ENCODE data around the gene SLC7A5.

The SLC7A5 gene

DNA sequence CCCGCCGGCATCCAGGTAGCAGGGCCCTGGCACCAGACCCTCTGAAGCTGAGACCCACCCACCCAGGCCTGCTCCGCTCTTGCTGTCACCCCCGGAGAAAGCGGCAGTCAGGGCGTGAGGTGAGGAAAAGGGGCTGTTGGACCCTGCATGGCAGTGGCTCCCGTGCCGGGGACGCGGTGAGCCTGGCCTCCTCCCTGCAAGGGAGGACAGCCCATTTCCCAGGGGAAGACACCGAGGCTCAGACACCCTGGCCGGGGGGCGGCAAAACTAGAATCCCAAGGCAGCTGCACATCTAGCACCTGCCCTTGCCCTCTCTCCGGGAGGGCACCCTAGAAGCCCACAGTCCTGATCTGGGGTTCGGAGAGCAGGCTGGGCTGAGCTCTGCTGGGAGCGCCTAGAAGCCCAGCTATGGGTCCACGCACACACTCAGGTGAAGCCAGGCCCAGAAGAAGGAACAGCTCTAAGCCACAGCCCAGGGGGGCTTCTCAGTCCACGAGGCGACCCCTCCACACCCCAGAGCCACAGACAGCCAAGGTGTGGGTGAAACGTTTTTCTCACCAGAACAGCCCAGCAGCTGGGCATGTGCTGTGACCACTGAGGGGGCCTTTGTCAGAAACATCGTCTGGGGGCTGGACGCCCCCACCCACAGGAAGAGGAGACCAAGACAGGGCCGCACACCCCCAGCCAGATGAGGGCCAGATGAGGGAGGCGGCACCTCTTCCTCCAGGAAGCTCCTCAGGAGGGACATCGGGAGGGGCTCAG lies 22.4 kb downstream of the SLC7A5 start:
- no peak for DNase-seq (ENCODE audit: low read depth)

DNA sequence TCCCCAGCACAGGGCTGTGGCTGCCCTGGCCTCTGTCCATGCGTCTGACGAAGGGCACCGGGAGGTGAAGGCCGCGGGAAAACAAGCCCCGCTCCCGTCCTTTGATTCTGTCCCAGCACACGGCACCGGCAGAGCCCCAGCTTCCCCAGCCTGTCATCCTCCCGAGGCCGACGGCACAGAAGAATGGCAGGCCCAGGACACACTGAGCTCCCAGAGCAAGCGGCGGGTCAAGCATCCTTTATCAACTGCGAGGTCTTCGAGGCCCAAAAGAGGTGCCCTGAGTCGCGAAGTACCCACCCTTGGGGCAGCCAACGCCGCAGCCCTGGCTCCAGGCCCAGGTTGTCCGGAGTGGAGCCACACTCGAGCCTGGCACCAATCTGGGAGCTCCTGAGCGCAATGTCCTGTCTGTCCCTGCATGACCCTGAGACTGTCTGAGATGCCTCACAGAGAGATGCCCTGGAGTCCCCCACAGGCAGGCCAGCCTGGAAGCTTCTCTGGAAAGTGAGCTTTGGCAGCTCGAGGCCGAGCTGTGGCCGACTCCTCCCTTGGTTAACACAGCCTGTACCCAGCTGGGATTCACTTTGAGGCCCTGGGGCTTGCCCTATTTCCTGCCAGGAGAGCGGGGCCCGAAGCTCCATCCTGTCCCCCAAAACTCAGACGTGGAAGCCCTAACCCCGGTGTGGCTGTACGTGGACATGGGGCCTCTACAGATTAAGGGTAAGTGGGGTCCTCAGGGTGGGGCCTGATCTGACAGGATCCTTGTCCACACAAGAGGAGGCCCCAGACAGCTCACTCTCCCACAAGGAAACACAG lies 23.3 kb downstream of the SLC7A5 start:
- DNase-seq (ENCODE audit: low read depth): no peak

DNA sequence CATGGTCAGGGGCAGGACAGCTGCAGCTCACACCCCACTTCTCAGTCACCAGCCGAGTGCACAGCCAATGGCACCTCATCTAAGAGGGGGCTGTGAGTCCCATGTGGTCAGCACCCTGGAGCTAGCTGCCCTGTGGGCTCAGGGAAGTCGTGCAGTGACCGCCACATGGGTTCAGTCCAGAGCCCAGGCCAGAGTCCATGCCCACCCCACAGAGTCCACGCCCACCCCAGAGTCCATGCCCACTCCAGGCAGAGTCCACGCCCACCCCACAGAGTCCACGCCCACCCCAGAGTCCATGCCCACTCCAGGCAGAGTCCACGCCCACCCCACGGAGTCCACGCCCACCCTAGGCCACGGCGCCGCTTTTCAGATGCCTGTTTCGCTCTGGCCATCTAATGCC lies 24.1 kb downstream of the SLC7A5 start:
- no peak for DNase-seq (ENCODE audit: low read depth)

DNA sequence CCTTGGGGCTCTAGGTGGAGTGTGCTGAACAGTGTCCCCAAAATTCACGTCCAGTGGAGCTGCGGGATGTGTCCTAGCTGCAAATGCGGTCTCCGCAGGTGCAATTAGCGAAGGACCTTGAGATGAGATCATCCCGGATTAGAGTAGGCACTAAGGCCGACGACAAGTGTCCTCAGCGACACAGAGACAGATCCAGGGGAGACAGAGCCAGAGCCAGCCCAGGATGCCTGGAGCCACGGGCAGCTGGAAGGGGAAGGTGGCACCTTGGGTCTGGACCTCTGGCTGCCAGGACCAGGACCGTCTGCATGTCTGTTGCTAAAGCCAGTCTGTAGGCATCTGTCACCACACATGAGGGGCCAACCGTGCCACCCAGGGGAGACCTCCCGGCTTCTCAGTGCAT lies 24.5 kb downstream of the SLC7A5 start:
- no peak for DNase-seq (ENCODE audit: low read depth)

DNA sequence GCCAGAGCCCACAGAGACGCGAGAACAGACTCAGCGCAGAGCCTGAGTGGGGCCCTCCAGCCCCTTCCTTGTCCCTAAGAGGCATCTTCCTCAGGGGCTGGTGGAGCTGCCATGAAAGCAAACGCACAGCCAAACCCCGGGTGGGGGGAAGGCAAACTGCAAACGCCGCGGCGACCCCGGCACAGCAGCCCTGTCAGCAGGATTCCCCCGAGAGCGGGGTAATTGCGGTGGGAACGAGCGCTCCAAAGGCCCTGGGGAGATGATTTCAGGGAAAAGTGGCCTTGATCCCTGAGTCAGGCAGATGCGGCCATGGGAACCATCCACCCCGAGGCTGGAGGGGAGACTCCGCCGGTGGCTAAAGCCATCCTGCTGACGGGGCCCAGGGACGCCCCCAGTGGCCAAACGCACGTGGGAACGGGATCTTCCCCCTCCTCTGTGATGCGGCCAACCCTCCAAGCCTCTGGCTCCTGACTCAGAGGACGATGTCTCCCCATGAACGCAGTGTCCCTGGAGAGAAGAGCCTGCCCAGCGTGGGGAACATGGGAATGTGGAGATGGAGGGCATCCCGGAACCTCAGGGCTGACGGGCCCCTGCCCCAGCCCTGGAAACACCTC lies 25.1 kb downstream of the SLC7A5 start:
- DNase-seq (ENCODE audit: low read depth): no peak

DNA sequence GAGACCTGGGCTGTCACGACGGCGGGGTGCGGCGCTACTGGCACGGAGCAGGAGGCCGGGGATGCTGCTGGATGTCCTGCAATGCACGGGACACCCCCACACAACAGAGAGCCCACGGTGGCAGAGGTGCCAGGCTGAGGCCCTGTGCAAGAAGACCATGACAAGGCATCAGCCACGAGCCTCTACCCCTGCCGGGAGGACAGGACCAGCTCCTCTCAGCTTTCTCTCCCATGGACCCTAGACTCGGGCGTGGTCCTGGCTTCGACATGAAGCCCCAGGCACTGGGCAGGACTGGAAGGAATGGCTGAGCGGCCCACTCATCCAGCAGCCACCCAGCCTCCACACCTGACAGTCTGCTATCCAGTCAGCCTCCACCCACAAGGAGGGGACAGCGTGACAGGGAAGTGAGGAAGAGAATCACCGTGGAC lies 25.6 kb downstream of the SLC7A5 start:
- no peak for DNase-seq (ENCODE audit: low read depth)

DNA sequence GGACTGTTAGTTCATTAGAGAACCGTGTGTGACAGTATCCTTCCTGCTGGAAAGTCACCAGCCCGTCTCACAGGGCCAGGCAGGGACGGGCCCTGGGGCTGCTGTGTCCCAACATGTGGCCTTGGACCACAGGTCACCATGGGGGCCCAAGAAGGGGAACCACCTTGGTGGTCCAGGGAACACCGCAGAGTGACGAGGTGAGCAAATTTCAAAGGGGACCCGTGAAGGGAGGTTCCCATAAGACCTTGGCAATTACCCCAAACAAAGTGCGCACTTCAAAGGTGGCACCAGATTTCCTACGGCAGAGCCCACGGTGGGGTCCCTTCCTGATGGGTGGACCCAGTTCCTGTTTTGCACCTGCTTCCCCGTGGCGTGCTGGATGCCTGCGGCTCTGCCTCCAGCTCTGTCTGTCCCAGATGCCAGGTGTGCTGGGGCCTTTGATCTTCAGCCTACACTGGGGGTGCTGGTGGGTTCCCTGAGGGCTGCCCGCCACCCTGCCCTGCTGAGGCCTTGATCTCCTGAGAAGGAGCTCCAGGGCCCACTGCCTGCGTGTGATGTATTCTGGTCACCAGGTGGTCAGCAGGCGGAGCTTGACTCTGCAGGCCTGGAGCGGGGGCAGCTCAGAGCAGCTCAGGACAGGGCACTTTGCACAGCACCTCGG lies 27.0 kb downstream of the SLC7A5 start:
- DNase-seq (ENCODE audit: low read depth): no peak

DNA sequence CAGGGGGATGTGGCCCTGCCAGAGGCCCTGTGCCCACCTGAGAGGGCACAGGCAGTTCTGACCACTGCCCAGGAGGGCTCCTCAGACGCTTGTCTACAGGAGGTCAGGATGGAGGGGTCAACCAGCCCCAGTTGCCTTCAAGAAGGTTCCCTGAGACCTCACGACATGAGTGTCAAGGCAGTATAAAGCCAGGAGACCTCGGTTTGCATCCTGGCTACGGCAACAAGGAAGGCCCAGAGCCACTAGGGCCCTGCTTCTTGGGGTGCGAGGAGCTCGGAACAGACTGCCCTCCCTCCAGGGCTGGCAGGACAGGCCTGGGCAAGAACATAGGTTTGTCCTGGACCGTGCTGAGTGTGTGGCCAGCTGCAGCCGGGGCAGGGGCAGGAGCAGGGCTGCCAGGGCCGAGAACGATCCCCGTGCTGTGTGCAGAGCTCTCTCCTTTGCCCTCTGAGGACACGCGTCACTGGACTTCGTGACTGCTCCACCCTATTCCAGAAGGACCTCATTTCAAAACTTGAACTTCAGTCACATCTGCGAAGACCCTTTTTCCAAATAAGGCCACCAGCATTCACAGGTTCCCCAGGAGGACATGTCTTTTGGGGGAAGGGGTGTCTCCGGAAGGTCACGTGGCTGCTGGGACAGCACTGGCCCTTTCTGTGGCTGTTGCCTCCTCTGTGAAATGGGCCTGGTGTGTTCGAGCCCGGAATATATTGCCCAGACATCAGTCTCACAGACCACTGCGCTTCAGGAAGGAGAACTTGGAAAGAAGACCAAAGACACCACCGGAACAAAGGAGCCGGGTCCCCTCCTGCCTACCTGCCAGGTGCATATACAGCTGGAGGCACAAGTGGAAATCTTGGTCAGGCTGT lies 27.7 kb downstream of the SLC7A5 start:
- no peak for DNase-seq (ENCODE audit: low read depth)

DNA sequence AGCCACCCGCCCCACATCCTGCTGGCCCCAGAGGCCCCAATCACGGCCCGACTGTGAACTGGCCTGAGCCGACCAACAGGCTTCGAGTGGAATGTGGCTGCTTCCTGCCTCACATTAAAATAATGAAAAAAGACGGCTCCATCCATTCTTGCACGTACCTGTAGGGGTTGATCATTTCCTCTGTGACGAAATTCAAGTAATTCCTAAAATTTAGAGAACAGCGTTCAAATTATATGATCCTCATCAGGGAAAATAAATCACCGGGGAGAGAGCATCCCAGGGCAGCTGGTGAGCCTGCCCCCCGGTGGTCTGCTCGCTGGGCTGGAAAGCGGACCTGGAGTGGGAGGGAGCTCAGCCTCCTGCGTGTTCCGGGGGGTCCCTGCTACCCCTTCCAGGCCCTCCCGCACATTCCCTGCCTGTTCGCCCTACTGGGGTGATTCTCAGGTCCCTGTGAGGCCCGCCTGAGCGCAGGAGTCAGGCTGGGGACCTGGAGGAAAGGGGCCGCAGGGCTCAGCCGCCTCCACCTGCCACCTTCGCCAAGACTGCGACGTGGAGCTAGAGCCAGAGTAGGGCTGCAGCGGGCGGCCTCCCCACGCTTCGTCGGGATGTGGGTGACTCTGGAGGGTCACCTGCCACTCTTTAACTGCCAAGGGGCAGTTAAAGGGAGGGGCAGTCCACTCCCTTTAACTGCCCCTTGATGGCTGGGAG lies 28.9 kb downstream of the SLC7A5 start:
- DNase-seq (ENCODE audit: low read depth): no peak

DNA sequence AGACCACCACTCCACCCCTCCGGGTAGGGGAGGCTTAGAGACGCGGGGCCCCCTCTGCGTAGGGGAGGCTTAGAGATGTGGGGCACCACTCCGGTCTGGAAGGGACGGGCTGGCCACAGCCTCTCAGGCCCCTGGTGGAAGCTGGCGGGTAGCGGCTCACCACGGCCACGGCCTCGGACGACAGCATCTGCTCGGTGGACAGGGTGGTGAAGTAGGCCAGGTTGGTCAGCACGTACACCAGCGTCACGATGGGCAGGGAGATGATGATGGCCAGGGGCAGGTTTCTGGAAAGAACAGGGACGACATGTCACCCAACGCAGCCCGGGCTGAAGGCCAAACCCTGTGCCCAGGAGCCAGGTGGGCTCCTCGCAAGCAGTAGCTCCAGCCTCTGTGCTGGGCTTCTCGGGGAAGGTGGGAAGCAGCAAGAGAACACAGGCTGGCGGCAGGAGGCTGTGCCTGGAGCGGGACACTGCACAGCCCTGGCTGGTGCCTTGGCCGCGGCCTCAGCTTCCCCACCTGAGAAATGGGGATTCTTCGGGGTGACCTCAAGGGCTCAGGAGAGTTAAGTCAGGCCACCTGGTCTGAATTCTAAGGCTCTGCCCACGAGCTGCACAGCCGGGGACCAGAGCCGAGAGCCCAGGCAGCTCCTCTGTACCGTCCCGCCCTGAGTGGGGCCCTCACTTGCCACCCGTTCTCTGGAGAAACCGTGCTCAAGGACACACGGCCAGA lies 29.6 kb downstream of the SLC7A5 start:
- DNase-seq (ENCODE audit: low read depth): no peak

DNA sequence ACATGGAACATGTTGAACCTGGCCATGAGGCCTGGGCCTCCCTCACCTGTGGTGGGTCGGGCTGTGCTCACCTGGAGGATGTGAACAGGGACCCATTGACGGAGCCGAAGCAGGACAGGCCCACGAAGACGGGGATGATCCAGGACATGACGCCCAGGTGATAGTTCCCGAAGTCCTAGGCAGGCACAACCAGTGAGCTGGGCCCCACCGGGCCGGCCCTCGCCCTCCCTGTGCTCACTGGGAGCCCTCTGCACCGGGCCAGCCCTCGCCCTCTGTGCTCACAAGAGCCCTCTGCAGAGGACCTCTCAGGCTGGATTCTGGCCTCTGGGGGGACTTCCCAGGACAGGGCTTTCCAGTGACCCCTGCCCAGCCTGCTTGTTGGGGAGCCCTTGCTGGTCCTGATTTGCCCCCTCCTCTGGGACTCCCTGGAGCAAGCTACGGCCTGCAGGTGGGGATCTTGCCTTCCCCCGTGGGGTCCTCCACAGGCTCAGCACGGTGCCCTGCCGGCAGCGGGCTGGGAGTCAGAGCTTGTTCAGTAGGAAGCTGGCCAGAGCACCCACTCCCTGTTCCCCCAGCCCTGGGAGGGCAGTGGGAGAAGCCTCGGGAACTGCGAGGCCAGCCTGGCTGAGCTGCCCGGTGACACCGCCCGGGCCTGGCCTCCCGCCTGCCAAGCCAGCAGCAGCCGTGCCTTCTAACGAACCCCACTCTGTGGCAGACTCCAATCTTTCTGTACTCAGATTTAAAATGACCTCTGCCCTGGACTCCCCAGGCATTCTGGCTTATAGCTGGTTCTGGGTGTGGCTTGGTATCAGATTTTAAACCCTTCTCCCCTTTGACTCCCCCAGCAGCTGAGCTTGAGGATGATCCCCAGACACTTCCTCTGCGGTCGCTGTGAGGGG lies 30.4 kb downstream of the SLC7A5 start:
- DNase-seq (ENCODE audit: low read depth): no peak

DNA sequence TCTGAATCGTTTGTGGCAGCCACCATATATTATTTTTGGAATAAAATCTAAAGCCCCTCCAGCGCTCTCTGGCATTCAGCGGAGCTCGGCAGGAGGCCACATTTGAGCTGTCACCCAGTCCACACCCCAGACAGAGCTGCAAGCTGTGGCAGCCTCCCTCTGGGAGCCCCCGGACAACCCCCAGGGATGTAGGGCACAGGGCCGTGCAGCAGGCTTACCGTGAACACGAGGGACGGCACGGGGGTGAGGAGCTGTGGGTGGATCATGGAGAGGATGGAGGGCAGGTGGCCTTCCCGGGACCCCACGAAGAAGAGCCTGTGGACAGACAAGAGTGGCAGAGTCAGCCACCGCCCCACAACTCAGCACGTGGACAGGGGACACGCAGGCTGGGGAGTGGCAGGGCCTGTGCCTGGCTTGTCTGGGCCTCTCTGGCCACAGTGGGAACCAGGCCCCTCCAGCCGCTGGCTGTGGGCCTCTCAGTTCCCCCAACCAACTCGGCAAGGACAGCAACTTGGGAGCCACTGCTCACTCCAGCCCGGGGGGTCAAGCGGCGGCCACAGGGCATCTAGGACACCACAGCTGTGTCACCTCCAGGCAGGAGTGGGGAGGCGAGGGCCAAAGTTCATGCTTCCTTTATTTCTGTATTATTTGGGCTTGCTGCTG lies 31.5 kb downstream of the SLC7A5 start:
- DNase-seq (ENCODE audit: low read depth): no peak

DNA sequence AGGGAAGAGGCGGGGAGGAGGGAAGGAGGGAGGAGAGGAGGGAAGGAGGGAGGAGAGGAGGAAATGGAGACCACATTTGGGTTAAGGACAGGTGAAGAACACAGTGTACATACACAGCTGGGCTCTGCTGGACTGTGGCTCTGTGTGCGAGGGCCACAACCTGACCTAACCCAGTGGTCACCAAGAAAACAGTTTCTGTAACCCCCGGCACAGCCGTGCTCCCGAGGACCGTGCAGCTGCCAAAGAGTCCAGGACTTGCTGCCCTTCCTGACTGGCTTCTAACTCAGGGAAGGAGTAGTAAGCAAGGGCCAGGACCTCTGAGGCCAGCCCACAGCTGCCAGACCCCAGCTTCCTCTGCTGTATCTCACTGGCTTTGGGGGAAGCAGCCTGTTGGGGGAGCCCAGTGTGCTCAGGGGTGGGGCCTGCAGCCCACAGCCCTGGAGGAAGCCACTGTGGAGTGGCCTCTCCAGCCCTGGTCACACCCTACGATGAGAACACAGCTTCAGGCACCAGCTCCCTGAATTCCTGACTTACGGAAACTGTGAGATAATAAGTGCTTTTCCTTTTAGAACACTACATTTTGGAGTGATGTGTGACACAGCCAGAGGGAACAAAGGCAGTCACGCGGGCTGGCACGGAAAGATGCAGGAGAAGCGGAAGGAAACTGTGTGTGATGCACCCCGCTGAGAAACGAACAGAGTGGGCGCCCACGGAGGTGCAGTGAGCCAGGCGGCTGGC lies 32.3 kb downstream of the SLC7A5 start:
- peak; percentile 57 for DNase-seq (ENCODE audit: low read depth)

DNA sequence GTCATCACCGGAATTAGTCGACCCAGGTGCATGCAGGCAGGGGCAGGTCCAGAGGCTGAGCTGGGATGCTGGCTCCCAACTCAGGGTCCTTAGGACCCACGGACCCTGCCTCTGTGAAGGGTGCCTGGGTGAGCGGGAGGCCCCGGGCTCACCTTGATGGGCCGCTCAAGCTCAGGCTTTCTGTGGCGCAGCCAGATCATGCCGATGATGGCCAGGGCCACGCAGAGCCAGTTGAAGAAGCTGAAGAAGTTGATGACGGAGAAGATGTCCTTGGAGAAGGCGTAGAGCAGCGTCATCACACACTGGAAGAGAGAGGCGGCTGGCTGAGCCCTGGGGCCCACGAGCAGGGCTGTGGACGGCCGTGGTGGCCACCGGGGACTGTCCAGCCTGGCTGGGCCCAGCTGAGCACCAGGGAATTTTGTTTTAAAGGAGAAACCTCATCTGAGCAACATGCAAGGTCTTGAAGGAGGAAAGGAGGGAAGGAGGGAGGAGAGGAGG lies 32.9 kb downstream of the SLC7A5 start:
- DNase-seq (ENCODE audit: low read depth): no peak

DNA sequence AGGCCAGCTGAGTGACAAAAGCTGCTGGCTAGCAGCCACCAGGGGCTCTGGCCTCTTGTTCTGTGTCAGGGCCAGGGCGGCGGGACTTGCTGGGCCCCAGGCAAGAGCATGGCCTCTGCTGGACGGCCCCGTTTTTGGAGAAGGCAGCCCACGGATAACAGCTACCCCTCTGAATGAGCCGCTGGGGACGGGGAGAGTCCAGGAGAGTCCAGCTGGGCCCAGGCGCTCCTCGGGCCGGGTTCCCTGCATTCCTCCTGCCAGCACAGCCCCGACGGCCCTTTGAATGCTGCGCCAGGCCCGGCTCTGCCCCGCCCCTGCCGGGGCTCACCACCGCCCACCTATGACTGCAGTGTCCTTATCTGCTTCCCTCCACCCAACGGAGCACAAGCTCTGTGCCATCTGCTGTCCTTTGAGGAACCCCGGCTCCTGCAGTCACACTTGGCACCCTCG lies 33.4 kb downstream of the SLC7A5 start:
- no peak for DNase-seq (ENCODE audit: low read depth)

DNA sequence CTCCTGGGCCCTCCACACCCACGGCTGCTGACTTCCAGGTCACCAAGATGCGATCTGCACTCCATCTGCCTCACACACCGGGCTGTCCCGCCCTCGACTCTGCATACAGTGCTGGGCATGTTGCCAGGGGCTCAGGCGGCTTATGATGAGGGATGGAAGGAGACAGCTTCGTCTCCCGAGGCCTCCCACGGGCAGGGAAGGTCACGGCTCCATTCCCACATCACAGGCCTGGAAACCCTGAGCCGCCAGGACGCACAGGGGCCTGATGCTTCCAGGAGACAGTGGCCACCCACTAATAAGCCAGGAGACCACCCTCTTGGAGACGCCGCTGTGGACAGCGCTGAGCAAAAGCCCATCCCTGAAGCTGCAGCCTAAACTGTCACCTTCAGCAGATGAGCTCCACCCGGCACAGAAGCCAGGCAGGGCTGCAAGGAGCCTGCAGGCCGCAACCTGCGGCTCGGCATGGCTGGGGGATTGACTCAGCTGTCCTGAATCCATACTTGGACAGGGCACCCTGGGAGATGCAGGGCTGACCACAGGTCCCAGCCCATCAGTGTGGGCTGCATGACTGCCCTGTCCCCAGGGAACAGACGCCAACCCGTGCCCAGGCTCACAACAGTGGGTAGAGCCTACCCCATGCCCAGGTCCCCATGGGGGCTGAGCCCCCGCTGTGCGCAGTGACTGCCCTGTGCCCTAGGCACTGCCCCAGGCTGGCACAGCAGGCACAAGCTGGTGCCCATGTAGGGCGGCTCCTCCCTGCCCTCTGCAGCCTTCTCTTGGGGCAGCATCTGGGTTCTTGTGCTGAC lies 34.4 kb downstream of the SLC7A5 start:
- DNase-seq (ENCODE audit: low read depth): no peak

Measured in CMK (cell line).